ENCODE results near the gene SLC2A1.

SLC2A1 gene

GRCh38 chr1:42944246-42944928, 14.3 kb downstream of the SLC2A1 start:
- Histone ChIP-seq H3K4me1 (ENCODE audit: insufficient read depth, low read length) (peaks cover 43% of the 10 kb centered on the region), H3K9ac (ENCODE audit: low read depth, low read length) (no peak overlapping the region), H3K27me3 (ENCODE audit: insufficient read depth, low read length) (no peaks in the 10 kb centered on the region), H3K27ac (ENCODE audit: low read length) (no peak overlapping the region), H3K9me3 (ENCODE audit: insufficient read depth, low read depth, low read length) (no peaks in the 10 kb centered on the region), H3K36me3 (ENCODE audit: insufficient read depth, low read depth, low read length) (peaks cover 88% of the 10 kb centered on the region), H3K4me3 (ENCODE audit: low read length) (no peak overlapping the region)

GRCh38 chr1:42943728-42944127, 14.9 kb downstream of the SLC2A1 start:
- H3K27me3 ChIP-seq (ENCODE audit: insufficient read depth, low read length): no peaks in the 10 kb centered on the region
- H3K4me3 ChIP-seq (ENCODE audit: low read length): no peak overlapping the region
- no peak overlapping the region for H3K27ac ChIP-seq (ENCODE audit: low read length)
- H3K9me3 ChIP-seq (ENCODE audit: insufficient read depth, low read depth, low read length): no peaks in the 10 kb centered on the region
- H3K9ac ChIP-seq (ENCODE audit: low read depth, low read length): no peak overlapping the region
- H3K36me3 ChIP-seq (ENCODE audit: insufficient read depth, low read depth, low read length): peaks cover 94% of the 10 kb centered on the region
- peaks cover 39% of the 10 kb centered on the region for H3K4me1 ChIP-seq (ENCODE audit: insufficient read depth, low read length)

- no peak overlapping the region for H3K9ac ChIP-seq (ENCODE audit: low read depth, low read length)
- no peaks in the 10 kb centered on the region for H3K27me3 ChIP-seq (ENCODE audit: insufficient read depth, low read length)
- no peak overlapping the region for H3K27ac ChIP-seq (ENCODE audit: low read length)
- peaks cover 36% of the 10 kb centered on the region for H3K4me1 ChIP-seq (ENCODE audit: insufficient read depth, low read length)
- peaks cover 96% of the 10 kb centered on the region for H3K36me3 ChIP-seq (ENCODE audit: insufficient read depth, low read depth, low read length)
- no peak overlapping the region for H3K4me3 ChIP-seq (ENCODE audit: low read length)
- no peaks in the 10 kb centered on the region for H3K9me3 ChIP-seq (ENCODE audit: insufficient read depth, low read depth, low read length)
These were observed 15.5 kb downstream of the SLC2A1 start for GRCh38 chr1:42943166-42943565.

GRCh38 chr1:42942444-42942843, 16.2 kb downstream of the SLC2A1 start:
- H3K27ac ChIP-seq (ENCODE audit: low read length): no peak overlapping the region
- H3K36me3 ChIP-seq (ENCODE audit: insufficient read depth, low read depth, low read length): peaks cover 96% of the 10 kb centered on the region
- no peaks in the 10 kb centered on the region for H3K27me3 ChIP-seq (ENCODE audit: insufficient read depth, low read length)
- peaks cover 31% of the 10 kb centered on the region for H3K4me1 ChIP-seq (ENCODE audit: insufficient read depth, low read length)
- no peak overlapping the region for H3K4me3 ChIP-seq (ENCODE audit: low read length)
- H3K9me3 ChIP-seq (ENCODE audit: insufficient read depth, low read depth, low read length): no peaks in the 10 kb centered on the region
- no peak overlapping the region for H3K9ac ChIP-seq (ENCODE audit: low read depth, low read length)

- peak overlapping the region; percentile 26 for H3K27ac ChIP-seq (ENCODE audit: low read length)
- H3K27me3 ChIP-seq (ENCODE audit: insufficient read depth, low read length): no peaks in the 10 kb centered on the region
- peaks cover 32% of the 10 kb centered on the region for H3K4me1 ChIP-seq (ENCODE audit: insufficient read depth, low read length)
- H3K9ac ChIP-seq (ENCODE audit: low read depth, low read length): no peak overlapping the region
- H3K9me3 ChIP-seq (ENCODE audit: insufficient read depth, low read depth, low read length): no peaks in the 10 kb centered on the region
- peaks cover 96% of the 10 kb centered on the region for H3K36me3 ChIP-seq (ENCODE audit: insufficient read depth, low read depth, low read length)
- no peak overlapping the region for H3K4me3 ChIP-seq (ENCODE audit: low read length)
These were observed 16.9 kb downstream of the SLC2A1 start for GRCh38 chr1:42941640-42942330.

GRCh38 chr1:42940851-42941639, 17.6 kb downstream of the SLC2A1 start:
- peaks cover 30% of the 10 kb centered on the region for H3K4me1 ChIP-seq (ENCODE audit: insufficient read depth, low read length)
- H3K9ac ChIP-seq (ENCODE audit: low read depth, low read length): no peak overlapping the region
- no peaks in the 10 kb centered on the region for H3K27me3 ChIP-seq (ENCODE audit: insufficient read depth, low read length)
- no peak overlapping the region for H3K27ac ChIP-seq (ENCODE audit: low read length)
- peaks cover 96% of the 10 kb centered on the region for H3K36me3 ChIP-seq (ENCODE audit: insufficient read depth, low read depth, low read length)
- no peak overlapping the region for H3K4me3 ChIP-seq (ENCODE audit: low read length)
- H3K9me3 ChIP-seq (ENCODE audit: insufficient read depth, low read depth, low read length): no peaks in the 10 kb centered on the region

GRCh38 chr1:42938645-42939615, 19.7 kb downstream of the SLC2A1 start:
- Histone ChIP-seq H3K4me1 (ENCODE audit: insufficient read depth, low read length) (peaks cover 25% of the 10 kb centered on the region), H3K9ac (ENCODE audit: low read depth, low read length) (no peak overlapping the region), H3K27me3 (ENCODE audit: insufficient read depth, low read length) (no peaks in the 10 kb centered on the region), H3K36me3 (ENCODE audit: insufficient read depth, low read depth, low read length) (peaks cover 99% of the 10 kb centered on the region), H3K9me3 (ENCODE audit: insufficient read depth, low read depth, low read length) (no peaks in the 10 kb centered on the region), H3K27ac (ENCODE audit: low read length) (no peak overlapping the region), H3K4me3 (ENCODE audit: low read length) (no peak overlapping the region)

- Histone ChIP-seq H3K4me1 (ENCODE audit: insufficient read depth, low read length) (peaks cover 25% of the 10 kb centered on the region), H3K9me3 (ENCODE audit: insufficient read depth, low read depth, low read length) (no peaks in the 10 kb centered on the region), H3K27me3 (ENCODE audit: insufficient read depth, low read length) (no peaks in the 10 kb centered on the region), H3K36me3 (ENCODE audit: insufficient read depth, low read depth, low read length) (peaks cover 99% of the 10 kb centered on the region), H3K4me3 (ENCODE audit: low read length) (no peak overlapping the region), H3K27ac (ENCODE audit: low read length) (no peak overlapping the region), H3K9ac (ENCODE audit: low read depth, low read length) (no peak overlapping the region)
These were observed 20.6 kb downstream of the SLC2A1 start for GRCh38 chr1:42937836-42938644.

GRCh38 chr1:42937141-42937696, 21.4 kb downstream of the SLC2A1 start:
- H3K36me3 ChIP-seq (ENCODE audit: insufficient read depth, low read depth, low read length): peaks cover 99% of the 10 kb centered on the region
- H3K9me3 ChIP-seq (ENCODE audit: insufficient read depth, low read depth, low read length): no peaks in the 10 kb centered on the region
- no peak overlapping the region for H3K4me3 ChIP-seq (ENCODE audit: low read length)
- no peak overlapping the region for H3K9ac ChIP-seq (ENCODE audit: low read depth, low read length)
- peaks cover 17% of the 10 kb centered on the region for H3K4me1 ChIP-seq (ENCODE audit: insufficient read depth, low read length)
- no peaks in the 10 kb centered on the region for H3K27me3 ChIP-seq (ENCODE audit: insufficient read depth, low read length)
- no peak overlapping the region for H3K27ac ChIP-seq (ENCODE audit: low read length)

GRCh38 chr1:42936309-42937078, 22.2 kb downstream of the SLC2A1 start:
- Histone ChIP-seq H3K27ac (ENCODE audit: low read length) (no peak overlapping the region), H3K4me1 (ENCODE audit: insufficient read depth, low read length) (peaks cover 12% of the 10 kb centered on the region), H3K4me3 (ENCODE audit: low read length) (no peak overlapping the region), H3K27me3 (ENCODE audit: insufficient read depth, low read length) (no peaks in the 10 kb centered on the region), H3K9me3 (ENCODE audit: insufficient read depth, low read depth, low read length) (no peaks in the 10 kb centered on the region), H3K9ac (ENCODE audit: low read depth, low read length) (no peak overlapping the region), H3K36me3 (ENCODE audit: insufficient read depth, low read depth, low read length) (peaks cover 93% of the 10 kb centered on the region)
